Osteocyte (in vitro differentiated cells): ENCODE results near the gene ZNF423. TPM values are rescaled to one million over a fixed set of nuclear protein-coding genes. Genes with fewer than 3 reads are reported as not detected.

ENCODE experiments used
- DNase-seq: peaks from one replicate; pipeline ENCODE4 v3.0.0; 2021; ENCODE audit warnings: mixed read lengths; ENCODE audit not compliant: unreplicated experiment; ENCODE audit errors: extremely low spot score
- H3K27ac Mint-ChIP-seq: one replicate; pipeline ENCODE4 v1.8.0; 2021; ENCODE audit warnings: mild to moderate bottlenecking, mixed read lengths; ENCODE audit not compliant: unreplicated experiment
- H3K27me3 Mint-ChIP-seq: one replicate; pipeline ENCODE4 v1.8.0; 2021; ENCODE audit warnings: mixed read lengths; ENCODE audit not compliant: unreplicated experiment
- H3K36me3 Mint-ChIP-seq: one replicate; pipeline ENCODE4 v1.8.0; 2021; ENCODE audit warnings: mixed read lengths; ENCODE audit not compliant: unreplicated experiment
- H3K4me1 Mint-ChIP-seq: one replicate; pipeline ENCODE4 v1.8.0; 2021; ENCODE audit warnings: mixed read lengths; ENCODE audit not compliant: unreplicated experiment
- H3K4me3 Mint-ChIP-seq: one replicate; pipeline ENCODE4 v1.8.0; 2021; ENCODE audit warnings: mild to moderate bottlenecking, moderate library complexity, mixed read lengths; ENCODE audit not compliant: unreplicated experiment
- H3K9me3 Mint-ChIP-seq: one replicate; pipeline ENCODE4 v1.8.0; 2021; ENCODE audit warnings: mixed read lengths; ENCODE audit not compliant: unreplicated experiment
- total RNA-seq: library from RNA; stranded (reverse); gene quantifications from 2 replicates; pipeline ENCODE4 v1.2.1, GENCODE V29; 2021
- TF ChIP-seq, protein P1 (sequence below): fragments of 200-600 bp; sonication (generic); IDR thresholded peaks from 2 replicates; pipeline ENCODE4 v1.5.0; 2021; ENCODE audit warnings: antibody characterized with exemption, mild to moderate bottlenecking, moderate library complexity

ZNF423 gene
- total RNA-seq, 1 donor from 2014 or later: 25.1 TPM

- no peak for DNase-seq
- Mint-ChIP-seq H3K4me1 (peaks cover 2% of the 10 kb centered on the region), H3K4me3 (no peak overlapping the region), H3K9me3 (no peaks in the 10 kb centered on the region), H3K27me3 (peaks cover 2% of the 10 kb centered on the region), H3K27ac (no peak overlapping the region), H3K36me3 (no peaks in the 10 kb centered on the region)
- TF ChIP-seq, protein P1, sequence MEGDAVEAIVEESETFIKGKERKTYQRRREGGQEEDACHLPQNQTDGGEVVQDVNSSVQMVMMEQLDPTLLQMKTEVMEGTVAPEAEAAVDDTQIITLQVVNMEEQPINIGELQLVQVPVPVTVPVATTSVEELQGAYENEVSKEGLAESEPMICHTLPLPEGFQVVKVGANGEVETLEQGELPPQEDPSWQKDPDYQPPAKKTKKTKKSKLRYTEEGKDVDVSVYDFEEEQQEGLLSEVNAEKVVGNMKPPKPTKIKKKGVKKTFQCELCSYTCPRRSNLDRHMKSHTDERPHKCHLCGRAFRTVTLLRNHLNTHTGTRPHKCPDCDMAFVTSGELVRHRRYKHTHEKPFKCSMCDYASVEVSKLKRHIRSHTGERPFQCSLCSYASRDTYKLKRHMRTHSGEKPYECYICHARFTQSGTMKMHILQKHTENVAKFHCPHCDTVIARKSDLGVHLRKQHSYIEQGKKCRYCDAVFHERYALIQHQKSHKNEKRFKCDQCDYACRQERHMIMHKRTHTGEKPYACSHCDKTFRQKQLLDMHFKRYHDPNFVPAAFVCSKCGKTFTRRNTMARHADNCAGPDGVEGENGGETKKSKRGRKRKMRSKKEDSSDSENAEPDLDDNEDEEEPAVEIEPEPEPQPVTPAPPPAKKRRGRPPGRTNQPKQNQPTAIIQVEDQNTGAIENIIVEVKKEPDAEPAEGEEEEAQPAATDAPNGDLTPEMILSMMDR: no peak
Measured at GRCh38 chr16:49712106-49712505, 143.8 kb downstream of the ZNF423 start.

- H3K4me3 Mint-ChIP-seq: no peak overlapping the region
- DNase-seq: no peak
- no peak overlapping the region for H3K27ac Mint-ChIP-seq
- no peaks in the 10 kb centered on the region for H3K9me3 Mint-ChIP-seq
- H3K27me3 Mint-ChIP-seq: peaks cover 2% of the 10 kb centered on the region
- no peaks in the 10 kb centered on the region for H3K4me1 Mint-ChIP-seq
- TF ChIP-seq, protein P1: no peak
- no peaks in the 10 kb centered on the region for H3K36me3 Mint-ChIP-seq
Measured at GRCh38 chr16:49709057-49709456, 146.9 kb downstream of the ZNF423 start.

GRCh38 chr16:49708491-49708890 lies 147.4 kb downstream of the ZNF423 start:
- DNase-seq: no peak
- Mint-ChIP-seq H3K4me3 (no peak overlapping the region), H3K36me3 (no peaks in the 10 kb centered on the region), H3K4me1 (no peaks in the 10 kb centered on the region), H3K27ac (no peak overlapping the region), H3K9me3 (no peaks in the 10 kb centered on the region), H3K27me3 (peaks cover 2% of the 10 kb centered on the region)
- TF ChIP-seq, protein P1: no peak

DNA sequence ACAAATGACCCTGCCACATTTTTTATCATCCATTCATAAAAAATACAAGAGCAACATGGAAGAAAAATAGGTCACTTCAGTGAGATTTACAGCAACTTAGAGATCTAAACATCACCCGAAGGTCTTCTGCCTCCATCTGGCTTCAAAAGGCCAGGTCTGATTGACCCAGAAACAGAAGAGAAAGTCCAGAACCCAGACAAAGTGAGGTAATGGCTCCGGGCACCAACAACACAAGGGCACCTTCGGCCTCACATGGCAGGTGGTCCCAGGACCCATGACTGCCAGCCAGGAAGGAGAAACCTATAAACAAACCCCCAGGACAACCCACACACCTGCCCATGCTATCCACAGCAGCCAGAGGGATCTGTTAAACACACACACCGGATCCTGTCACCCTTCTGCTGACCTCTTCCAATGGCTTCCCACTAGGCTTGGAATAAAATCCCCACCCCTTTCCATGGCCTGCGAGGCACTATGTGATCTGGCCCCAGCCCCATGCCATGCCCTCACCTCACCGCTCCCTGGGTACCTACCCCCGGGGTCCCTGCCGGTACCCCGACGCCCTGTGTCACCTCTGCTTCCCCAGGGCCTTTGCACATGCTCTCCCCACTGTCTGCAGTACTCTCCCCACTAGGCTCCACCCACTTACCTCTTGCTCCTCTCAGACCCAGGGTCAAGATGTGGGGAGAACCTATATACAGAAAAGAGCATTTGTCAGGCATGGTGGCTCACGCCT lies 149.1 kb downstream of the ZNF423 start:
- TF ChIP-seq, protein P1: no peak
- Mint-ChIP-seq H3K27ac (no peak overlapping the region), H3K4me3 (no peak overlapping the region), H3K27me3 (peaks cover 2% of the 10 kb centered on the region), H3K36me3 (no peaks in the 10 kb centered on the region), H3K4me1 (peaks cover 13% of the 10 kb centered on the region), H3K9me3 (no peaks in the 10 kb centered on the region)
- DNase-seq: no peak

DNA sequence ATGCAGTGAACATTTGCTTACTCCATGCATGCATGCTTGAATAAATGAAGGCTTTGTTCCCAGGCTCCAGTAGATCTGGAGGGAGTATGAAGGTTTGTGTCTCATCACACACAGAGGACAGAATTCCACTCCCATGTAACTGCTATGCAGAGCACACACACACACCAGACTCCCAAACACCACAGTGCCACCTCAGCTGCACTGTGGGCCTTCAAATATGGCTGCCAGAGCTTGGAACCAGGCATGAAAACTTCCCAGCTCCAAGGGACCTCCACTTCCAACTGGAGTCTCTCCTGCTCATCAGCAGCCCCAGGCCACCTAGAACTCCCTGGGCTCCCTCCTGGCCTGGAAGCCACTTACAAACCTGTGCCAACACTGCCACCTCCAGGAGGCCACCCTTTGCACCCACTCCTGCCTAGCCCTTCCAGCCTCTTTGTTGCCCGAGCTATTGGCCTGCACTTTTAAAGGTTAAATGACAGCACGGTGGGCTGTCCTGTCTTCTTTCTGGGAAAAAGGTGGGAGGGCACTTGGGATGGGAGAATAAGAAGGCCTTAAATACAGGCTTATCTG lies 151.2 kb downstream of the ZNF423 start:
- DNase-seq: no peak
- Mint-ChIP-seq H3K27me3 (peaks cover 2% of the 10 kb centered on the region), H3K27ac (no peak overlapping the region), H3K9me3 (no peaks in the 10 kb centered on the region), H3K36me3 (no peaks in the 10 kb centered on the region), H3K4me1 (peaks cover 34% of the 10 kb centered on the region), H3K4me3 (no peak overlapping the region)
- TF ChIP-seq, protein P1: no peak
